ENCODE data around the gene RPUSD1. TPM values are rescaled to one million over a fixed set of nuclear protein-coding genes. Genes with fewer than 3 reads are reported as not detected.

RPUSD1 gene
- total and polyA plus RNA-seq, 2 donors (not counting 1 experiment from before 2014, with no cell fraction given) = 34.7 to 46.1 TPM

DNA sequence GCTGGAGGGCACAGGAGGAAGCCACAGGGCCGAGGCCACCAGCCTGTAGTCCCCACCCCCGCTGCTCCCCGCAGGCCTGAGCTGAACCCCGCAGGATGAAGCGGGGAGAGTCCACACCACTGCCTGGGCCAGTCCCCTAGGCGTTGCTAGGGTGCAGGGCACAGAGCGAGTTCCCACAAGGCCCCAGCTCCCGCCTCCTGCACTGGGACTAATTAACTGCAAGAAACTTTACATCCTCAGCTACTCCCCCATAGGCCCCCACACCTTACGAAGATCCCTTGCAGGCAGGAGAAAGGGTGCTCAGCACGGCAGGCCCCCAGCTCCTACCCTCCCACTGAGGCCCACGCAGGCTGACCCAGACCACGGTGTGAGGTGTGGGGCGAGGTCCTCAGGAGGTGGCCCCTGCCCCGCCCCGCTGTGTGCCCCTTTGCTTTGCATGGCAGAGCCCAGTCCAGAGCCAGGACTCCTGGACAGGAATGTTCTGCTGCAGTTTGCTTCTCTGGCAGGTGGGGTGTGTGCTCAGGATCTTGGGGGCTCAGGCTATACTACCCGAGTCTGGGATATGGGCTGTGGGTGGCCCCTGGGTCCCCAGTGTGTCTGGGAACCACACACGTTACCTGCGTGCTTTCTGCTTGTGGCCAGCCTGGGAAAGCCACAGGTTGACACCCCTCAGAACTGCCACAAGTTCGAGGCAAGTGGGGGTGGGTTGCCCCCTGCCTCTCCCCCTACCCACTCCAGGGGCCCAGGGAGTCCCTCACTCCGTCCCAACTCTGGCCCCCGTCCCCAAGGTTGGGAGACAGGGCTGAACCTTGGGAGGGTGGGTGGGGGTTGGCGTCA lies 11.1 kb upstream of the RPUSD1 start:
- peaks cover 0 to 10% (median 0%) of the 10 kb centered on the region in 3 donors for H3K9me3 ChIP-seq (ENCODE audit: control extremely low read depth in 1 of 3, control insufficient read depth in 2 of 3, insufficient read depth in 1 of 3, low read length in 2 of 3)
- TF ChIP-seq EZH2 (IDR thresholded peaks at IDR 0.05; ENCODE audit: borderline replicate concordance, insufficient read depth, low read depth, low read length, poor library complexity, severe bottlenecking) (no peak), CTCF (IDR thresholded peaks at IDR 0.05) (no peak)
- no peak overlapping the region for H3K4me3 Mint-ChIP-seq
- no peak overlapping the region for H3K9ac ChIP-seq (ENCODE audit: low read length)
- H4K20me1 ChIP-seq (ENCODE audit: control insufficient read depth, insufficient read depth, low read length, poor library complexity, severe bottlenecking) = no peaks in the 10 kb centered on the region
- DNase-seq = no peak
- intact Hi-C loops (cut with micrococcal nuclease) = no loop called here
- ChIA-PET POLR2A (interaction anchor here (0.5 kb wide), 1 partner anchor 533 kb away, joined by 3 read pairs; no protein-coding TSS in a partner anchor), CTCF (interaction anchor here (0.7 kb wide), 1 partner anchor 13 kb away, joined by 3 read pairs; no protein-coding TSS in a partner anchor)
- no peaks in the 10 kb centered on the region for H3K4me1 Mint-ChIP-seq
- no peak overlapping the region for H2AFZ ChIP-seq (ENCODE audit: insufficient read depth, low read depth, low read length, poor library complexity, severe bottlenecking)
- H3K4me1 ChIP-seq (ENCODE audit: control insufficient read depth in 2 of 2, insufficient read depth in 2 of 2, low read length in 2 of 2) = peaks cover 4 to 10% of the 10 kb centered on the region in 2 donors
- peaks cover 4% of the 10 kb centered on the region for H3K27me3 Mint-ChIP-seq
- H3K9me3 Mint-ChIP-seq (ENCODE audit: insufficient read depth) = no peaks in the 10 kb centered on the region
- no peak overlapping the region for H3K4me2 ChIP-seq (replicated peaks; ENCODE audit: low read depth, low read length, poor library complexity, severe bottlenecking)
- ATAC-seq (ENCODE audit: low read depth) = no peak
- WGBS (ENCODE audit: insufficient coverage) = 63% methylated on average over 18 of the region's 22 CpGs
- no peak overlapping the region for H3K4me3 ChIP-seq (ENCODE audit: control extremely low read depth in 1 of 5, extremely low read depth in 1 of 5, insufficient read depth in 1 of 5, low read depth in 2 of 5, low read length in 4 of 5)
- no peak overlapping the region for H3K27ac ChIP-seq (ENCODE audit: low read length in 2 of 2)
- no peaks in the 10 kb centered on the region for H3K36me3 ChIP-seq (replicated peaks in 1 of 2; ENCODE audit: control extremely low read depth in 1 of 2, control insufficient read depth in 1 of 2, extremely low read depth in 1 of 2, insufficient read depth in 2 of 2, low read length in 1 of 2)
- no peaks in the 10 kb centered on the region for H3K79me2 ChIP-seq (ENCODE audit: control insufficient read depth, insufficient read depth, low read length)
- H3K27ac Mint-ChIP-seq = no peak overlapping the region
- H3K27me3 ChIP-seq (replicated peaks in 1 of 4; ENCODE audit: control extremely low read depth in 1 of 4, control insufficient read depth in 3 of 4, insufficient read depth in 4 of 4, low read length in 3 of 4) = peaks cover 0 to 46% (median 6%) of the 10 kb centered on the region in 4 experiments

DNA sequence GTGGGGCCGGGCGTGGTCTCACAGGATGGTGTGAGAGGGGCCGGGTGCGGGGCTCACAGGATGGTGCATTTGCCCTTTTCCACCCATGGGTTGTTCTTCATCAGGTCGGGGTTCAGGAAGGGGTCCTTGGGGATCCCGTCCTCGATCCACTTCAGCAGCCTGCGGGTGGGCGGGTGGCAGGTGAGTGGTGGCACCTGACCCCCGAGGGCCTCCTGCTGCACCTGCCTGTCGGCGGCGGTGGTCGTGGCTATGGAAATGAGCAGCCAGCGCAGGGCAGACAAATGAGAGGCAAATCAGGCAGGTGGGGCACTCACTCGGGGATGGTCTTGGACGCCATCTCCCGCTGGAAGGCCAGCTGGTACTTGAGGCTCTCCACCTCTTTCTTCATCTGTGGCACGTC lies 10.5 kb upstream of the RPUSD1 start:
- Mint-ChIP-seq H3K4me3 (no peak overlapping the region), H3K27ac (no peak overlapping the region), H3K4me1 (no peaks in the 10 kb centered on the region), H3K9me3 (ENCODE audit: insufficient read depth) (no peaks in the 10 kb centered on the region), H3K27me3 (peaks cover 4% of the 10 kb centered on the region)
- peaks cover 0 to 10% (median 0%) of the 10 kb centered on the region in 3 donors for H3K9me3 ChIP-seq (ENCODE audit: control extremely low read depth in 1 of 3, control insufficient read depth in 2 of 3, insufficient read depth in 1 of 3, low read length in 2 of 3)
- CTCF ChIA-PET = no interaction called here
- no peak for TF ChIP-seq CTCF (IDR thresholded peaks at IDR 0.05)
- TF ChIP-seq EZH2 (IDR thresholded peaks at IDR 0.05; ENCODE audit: borderline replicate concordance, insufficient read depth, low read depth, low read length, poor library complexity, severe bottlenecking) = no peak
- H3K9ac ChIP-seq (ENCODE audit: low read length) = no peak overlapping the region
- WGBS (ENCODE audit: insufficient coverage) = 77% methylated on average over 19 of the region's 19 CpGs
- H3K4me1 ChIP-seq (ENCODE audit: control insufficient read depth in 2 of 2, insufficient read depth in 2 of 2, low read length in 2 of 2) = peaks cover 4 to 10% of the 10 kb centered on the region in 2 donors
- H3K4me2 ChIP-seq (replicated peaks; ENCODE audit: low read depth, low read length, poor library complexity, severe bottlenecking) = no peak overlapping the region
- H4K20me1 ChIP-seq (ENCODE audit: control insufficient read depth, insufficient read depth, low read length, poor library complexity, severe bottlenecking) = no peaks in the 10 kb centered on the region
- H3K79me2 ChIP-seq (ENCODE audit: control insufficient read depth, insufficient read depth, low read length) = no peaks in the 10 kb centered on the region
- H2AFZ ChIP-seq (ENCODE audit: insufficient read depth, low read depth, low read length, poor library complexity, severe bottlenecking) = no peak overlapping the region
- POLR2A ChIA-PET = no interaction called here
- intact Hi-C loops (cut with micrococcal nuclease) = no loop called here
- ATAC-seq (ENCODE audit: low read depth) (no peak), DNase-seq (no peak)
- peaks cover 0 to 46% (median 6%) of the 10 kb centered on the region in 4 experiments for H3K27me3 ChIP-seq (replicated peaks in 1 of 4; ENCODE audit: control extremely low read depth in 1 of 4, control insufficient read depth in 3 of 4, insufficient read depth in 4 of 4, low read length in 3 of 4)
- H3K4me3 ChIP-seq (ENCODE audit: control extremely low read depth in 1 of 5, extremely low read depth in 1 of 5, insufficient read depth in 1 of 5, low read depth in 2 of 5, low read length in 4 of 5) = no peak overlapping the region
- no peaks in the 10 kb centered on the region for H3K36me3 ChIP-seq (replicated peaks in 1 of 2; ENCODE audit: control extremely low read depth in 1 of 2, control insufficient read depth in 1 of 2, extremely low read depth in 1 of 2, insufficient read depth in 2 of 2, low read length in 1 of 2)
- H3K27ac ChIP-seq (ENCODE audit: low read length in 2 of 2) = no peak overlapping the region
